Left forelimb (tissue), 1 donor: ENCODE data around the gene PRR29.
"Not testable (repeated sequence)": the region's sequence is repeated elsewhere in the genome, so short reads cannot be mapped to it uniquely, and the experiment has no call there.

ENCODE experiments used
- DNase-seq: peaks from one replicate; pipeline ENCODE4 v3.0.0-alpha.2; 2018; ENCODE audit warnings: low spot score

Gene PRR29

GRCh38 chr17:64015447-64015846, 17.3 kb downstream of the PRR29 start:
- no peak for DNase-seq

GRCh38 chr17:64016231-64016784, 18.2 kb downstream of the PRR29 start:
- DNase-seq: no peak

- DNase-seq: no peak
Measured at GRCh38 chr17:64016974-64017373, 18.8 kb downstream of the PRR29 start.

- DNase-seq: no peak
Measured at GRCh38 chr17:64017381-64017980, 19.3 kb downstream of the PRR29 start.

- DNase-seq: not testable (repeated sequence)
Measured at GRCh38 chr17:64019551-64019961, 21.4 kb downstream of the PRR29 start.

GRCh38 chr17:64020056-64020766, 22.1 kb downstream of the PRR29 start, which contains the start of gene ICAM2:
Gene ICAM2, minus strand, starts transcription at chr17:64020633. Its CDS starts 13,942 bp downstream, at chr17:64006691.
- no peak for DNase-seq

GRCh38 chr17:64022611-64023063, 24.5 kb downstream of the PRR29 start:
- DNase-seq: no peak

GRCh38 chr17:64024215-64024654, 26.1 kb downstream of the PRR29 start:
- DNase-seq: no peak

- no peak for DNase-seq
Measured at GRCh38 chr17:64024781-64025731, 26.9 kb downstream of the PRR29 start.

- no peak for DNase-seq
Measured at GRCh38 chr17:64025732-64026294, 27.7 kb downstream of the PRR29 start.

- no peak for DNase-seq
Measured at GRCh38 chr17:64028874-64029464, 30.8 kb downstream of the PRR29 start.

- DNase-seq: no peak
Measured at GRCh38 chr17:64032081-64032480, 33.9 kb downstream of the PRR29 start.

GRCh38 chr17:64036198-64036922, 38.2 kb downstream of the PRR29 start:
- no peak for DNase-seq

- DNase-seq: no peak
Measured at GRCh38 chr17:64037180-64037579, 39.0 kb downstream of the PRR29 start.

- no peak for DNase-seq
Measured at GRCh38 chr17:64037802-64038201, 39.7 kb downstream of the PRR29 start.

GRCh38 chr17:64038331-64039105, 40.4 kb downstream of the PRR29 start:
- no peak for DNase-seq

GRCh38 chr17:64039106-64039400, 40.9 kb downstream of the PRR29 start:
- DNase-seq: no peak

- no peak for DNase-seq
Measured at GRCh38 chr17:64040206-64040605, 42.1 kb downstream of the PRR29 start.

- DNase-seq: no peak
Measured at GRCh38 chr17:64041912-64042311, 43.8 kb downstream of the PRR29 start.
